K562 (cell line): Measurements from ENCODE around the gene ZNF598. TPM values are rescaled to one million over a fixed set of nuclear protein-coding genes. Genes with fewer than 3 reads are reported as not detected.

Source experiments
- BRD9 ChIP-seq: fragments of 450-650 bp; IDR thresholded peaks from 2 replicates; pipeline ENCODE4 v1.6.1; 2018; ENCODE audit warnings: low read depth; ENCODE audit not compliant: partially characterized antibody
- BRF1 ChIP-seq: IDR thresholded peaks from 3 replicates; pipeline ENCODE4 v1.6.1; 2011; ENCODE audit warnings: borderline replicate concordance, mild to moderate bottlenecking; ENCODE audit not compliant: insufficient read length; ENCODE audit errors: extremely low read depth
- ELF2 ChIP-seq: fragments of 250-450 bp; sonication (Bioruptor Pico); IDR thresholded peaks from 2 replicates; pipeline ENCODE4 v1.5.0; 2021; ENCODE audit warnings: mild to moderate bottlenecking
- FOXJ3 ChIP-seq: sonication (generic); formaldehyde crosslinking; IDR thresholded peaks from 2 replicates; pipeline ENCODE4 v1.4.0; 2020; ENCODE audit warnings: mild to moderate bottlenecking, missing genetic modification reagents
- GABPA ChIP-seq: fragments of 200-800 bp; sonication (Bioruptor generic); conservative IDR thresholded peaks from 2 replicates; pipeline ENCODE4 v1.6.1; 2016; ENCODE audit warnings: low read depth, missing genetic modification characterization, missing compliant biosample characterization
- HDAC6 ChIP-seq: IDR thresholded peaks from 2 replicates; pipeline ENCODE4 v1.6.1; 2012; ENCODE audit warnings: low read depth, mild to moderate bottlenecking, control low read depth, inconsistent platforms, low read length, moderate library complexity
- JUN ChIP-seq, 2 experiments: sonication (generic) in 1 of 2; formaldehyde crosslinking in 1 of 2; IDR thresholded peaks; 2 replicates each; pipeline versions ENCODE4 v1.6.1 to v1.8.0; 2012 to 2022; ENCODE audit warnings: borderline replicate concordance in 2 of 2, mild to moderate bottlenecking in 2 of 2, improper control_type of control experiment in 1 of 2, low read depth in 1 of 2, low read length in 1 of 2, missing genetic modification reagents in 1 of 2
- MYC ChIP-seq, 2 experiments: fragments of 250-450 bp in 1 of 2; sonication (Bioruptor Pico) in 1 of 2; IDR thresholded peaks; 2 replicates each; pipeline versions ENCODE4 v1.5.1 to v1.6.1; 2012 to 2021; ENCODE audit warnings: low read depth in 2 of 2, borderline replicate concordance in 1 of 2, improper control_type of control experiment in 1 of 2, low read length in 1 of 2, mild to moderate bottlenecking in 1 of 2, moderate library complexity in 1 of 2
- NCOR1 ChIP-seq: fragments of 450-650 bp; IDR thresholded peaks from 2 replicates; pipeline ENCODE4 v1.6.1; 2016; ENCODE audit warnings: mild to moderate bottlenecking, moderate library complexity
- PCBP1 ChIP-seq: fragments of 200-400 bp; formaldehyde crosslinking; IDR thresholded peaks from 2 replicates; pipeline ENCODE4 v1.6.1; 2018; ENCODE audit warnings: mild to moderate bottlenecking, low read depth, low read length; ENCODE audit not compliant: poor library complexity, severe bottlenecking
- PRPF4 ChIP-seq: fragments of 200-400 bp; formaldehyde crosslinking; IDR thresholded peaks from one replicate; pipeline ENCODE4 v1.6.1; 2017; ENCODE audit warnings: low read length, low read depth, mild to moderate bottlenecking; ENCODE audit not compliant: insufficient read depth, poor library complexity, severe bottlenecking
- RB1 ChIP-seq: fragments of 450-650 bp; IDR thresholded peaks from 2 replicates; pipeline ENCODE4 v1.6.1; 2017; ENCODE audit warnings: low read depth, mild to moderate bottlenecking
- RBBP5 ChIP-seq: fragments of 200-600 bp; sonication (generic); IDR thresholded peaks from 2 replicates; pipeline ENCODE4 v1.6.1; 2012; ENCODE audit warnings: borderline replicate concordance, mild to moderate bottlenecking, low read length, control low read depth, inconsistent platforms; ENCODE audit not compliant: insufficient read depth, poor library complexity, severe bottlenecking
- RCOR1 ChIP-seq, 2 experiments: IDR thresholded peaks; 2 replicates each; pipeline ENCODE4 v1.6.1; 2012; ENCODE audit warnings: low read depth in 2 of 2, low read length in 2 of 2, borderline replicate concordance in 1 of 2, improper control_type of control experiment in 1 of 2
- SRSF9 ChIP-seq: fragments of 200-400 bp; formaldehyde crosslinking; IDR thresholded peaks from 2 replicates; pipeline ENCODE4 v1.6.1; 2017; ENCODE audit warnings: low read depth, low read length, borderline replicate concordance
- ZFPM2 ChIP-seq: fragments of 250-450 bp; sonication (Bioruptor Pico); IDR thresholded peaks from 2 replicates; pipeline ENCODE4 v1.5.1; 2022; ENCODE audit warnings: mild to moderate bottlenecking
- ZSCAN32 ChIP-seq: fragments of 450-650 bp; formaldehyde crosslinking; IDR thresholded peaks from 2 replicates; pipeline ENCODE4 v1.4.0; 2020; ENCODE audit warnings: mild to moderate bottlenecking, moderate library complexity
- polyA plus RNA-seq, 8 experiments: library from polyadenylated mRNA; depleted of rRNA in 4 of 8; stranded (reverse) in 5 of 8; unstranded in 3 of 8; fragments of >200 nt; fragmentation: Nextera tagmentation in 2 of 8; fragmentation: Illumina TruSeq in 1 of 8; extraction: Ambion mirVana in 2 of 8; extraction: Trizol in 1 of 8; gene quantifications; 2 replicates each; pipeline versions ENCODE4 v1.2.1 to v1.2.3, GENCODE V29; 2011 to 2014; ENCODE audit warnings: inconsistent platforms in 1 of 8, missing spikeins in 1 of 8
- total RNA-seq, 7 experiments: library from RNA; depleted of rRNA in 6 of 7; stranded (reverse); fragments of >200 nt in 6 of 7; fragmentation: Illumina TruSeq in 2 of 7; extraction: Trizol in 2 of 7; gene quantifications; 2 replicates each; pipeline versions ENCODE4 v1.2.1 to v1.2.3, GENCODE V29; 2011 to 2021; ENCODE audit warnings: low replicate concordance in 1 of 7
- TF ChIP-seq, protein P1 (sequence below): fragments of 250-450 bp; sonication (Bioruptor Pico); IDR thresholded peaks from 2 replicates; pipeline ENCODE4 v1.9.0; 2021; ENCODE audit warnings: mild to moderate bottlenecking, inconsistent platforms
- TF ChIP-seq, protein P2 (sequence below): fragments of 250-450 bp; sonication (Bioruptor Pico); IDR thresholded peaks from 2 replicates; pipeline ENCODE4 v1.4.0; 2020; ENCODE audit warnings: mild to moderate bottlenecking, moderate library complexity
- TF ChIP-seq, protein P3 (sequence below): fragments of 450-650 bp; formaldehyde crosslinking; IDR thresholded peaks from 2 replicates; pipeline ENCODE4 v1.4.0; 2022; ENCODE audit warnings: missing genetic modification characterization

The ZNF598 gene
- total and polyA plus RNA-seq, 9 of the 15 experiments (the other 6 are each of a cell fraction or from before 2014, with no cell fraction given), result 0.11 to 115 (median 29.6) TPM

DNA sequence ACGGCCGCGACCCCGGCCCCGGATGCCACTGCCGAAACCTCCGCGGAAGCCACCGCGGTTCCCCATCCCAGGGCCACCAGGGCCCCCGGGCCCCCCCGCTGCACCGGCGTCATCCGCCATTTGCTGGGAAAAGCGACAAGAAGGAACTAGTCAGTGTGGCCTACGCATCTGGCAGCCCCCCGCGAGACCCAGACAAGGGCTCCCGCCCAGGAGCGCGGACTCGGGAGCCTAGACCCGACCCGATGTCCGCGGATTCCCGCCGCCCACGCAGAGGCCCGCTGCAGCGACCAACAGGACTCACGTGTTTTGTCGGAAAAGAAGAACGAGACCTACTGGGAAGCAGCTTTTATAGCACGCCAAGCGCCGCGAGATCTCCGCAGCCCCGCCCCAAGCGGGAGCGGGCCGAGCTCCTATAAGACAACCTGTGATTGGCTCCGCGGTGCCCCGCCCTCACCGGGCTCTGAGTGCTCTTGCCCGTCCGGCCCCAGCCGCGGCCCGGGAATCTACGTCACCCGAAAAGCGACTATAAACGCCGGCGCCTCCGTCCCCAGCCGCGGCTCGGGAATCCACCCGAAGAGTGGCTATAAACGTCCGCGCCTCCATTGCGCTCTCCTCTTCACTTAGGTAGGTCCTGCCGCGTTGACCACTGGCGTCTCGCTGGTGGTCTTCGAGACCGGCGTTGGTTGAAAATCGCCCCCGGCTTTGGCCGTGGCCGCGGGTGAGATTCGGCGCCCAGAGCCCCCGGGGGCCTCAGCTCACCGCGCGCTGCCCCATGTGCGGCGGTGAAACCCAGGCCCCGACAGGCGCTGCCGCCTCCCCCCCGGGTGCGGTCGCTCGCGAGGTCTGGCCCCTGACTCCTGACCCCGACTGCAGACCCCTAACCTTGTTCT lies 44.9 kb downstream of the ZNF598 start, which contains the start of gene RPS2 (continued):
- peak; percentile 68 for TF ChIP-seq NCOR1
- TF ChIP-seq BRD9, result peak; percentile 98
- TF ChIP-seq BRF1, result no peak
- 0 out of 2 replicates have a peak, but pooled peaks have one; percentile 34 for TF ChIP-seq ZFPM2
- TF ChIP-seq PCBP1, result peak; percentile 96
- TF ChIP-seq RB1, result peak; percentile 83
- TF ChIP-seq HDAC6, result 0 out of 2 replicates have a peak, but pooled peaks have one; percentile 81
- TF ChIP-seq GABPA (tag), result peak; percentile 65
- TF ChIP-seq, protein P1, sequence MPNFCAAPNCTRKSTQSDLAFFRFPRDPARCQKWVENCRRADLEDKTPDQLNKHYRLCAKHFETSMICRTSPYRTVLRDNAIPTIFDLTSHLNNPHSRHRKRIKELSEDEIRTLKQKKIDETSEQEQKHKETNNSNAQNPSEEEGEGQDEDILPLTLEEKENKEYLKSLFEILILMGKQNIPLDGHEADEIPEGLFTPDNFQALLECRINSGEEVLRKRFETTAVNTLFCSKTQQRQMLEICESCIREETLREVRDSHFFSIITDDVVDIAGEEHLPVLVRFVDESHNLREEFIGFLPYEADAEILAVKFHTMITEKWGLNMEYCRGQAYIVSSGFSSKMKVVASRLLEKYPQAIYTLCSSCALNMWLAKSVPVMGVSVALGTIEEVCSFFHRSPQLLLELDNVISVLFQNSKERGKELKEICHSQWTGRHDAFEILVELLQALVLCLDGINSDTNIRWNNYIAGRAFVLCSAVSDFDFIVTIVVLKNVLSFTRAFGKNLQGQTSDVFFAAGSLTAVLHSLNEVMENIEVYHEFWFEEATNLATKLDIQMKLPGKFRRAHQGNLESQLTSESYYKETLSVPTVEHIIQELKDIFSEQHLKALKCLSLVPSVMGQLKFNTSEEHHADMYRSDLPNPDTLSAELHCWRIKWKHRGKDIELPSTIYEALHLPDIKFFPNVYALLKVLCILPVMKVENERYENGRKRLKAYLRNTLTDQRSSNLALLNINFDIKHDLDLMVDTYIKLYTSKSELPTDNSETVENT (CRISPR knock-in tag), result 0 out of 2 replicates have a peak, but pooled peaks have one; percentile 47
- TF ChIP-seq MYC (IDR thresholded peaks at IDR 0.05; ENCODE audit: low read depth, low read length), result peak; percentile 99
- peak; percentile 97; the same call in 1 of the 2 replicates for TF ChIP-seq MYC (CRISPR knock-in tag; IDR thresholded peaks at IDR 0.05; ENCODE audit: borderline replicate concordance, low read depth)
- no peak for TF ChIP-seq SRSF9
- TF ChIP-seq, protein P2, sequence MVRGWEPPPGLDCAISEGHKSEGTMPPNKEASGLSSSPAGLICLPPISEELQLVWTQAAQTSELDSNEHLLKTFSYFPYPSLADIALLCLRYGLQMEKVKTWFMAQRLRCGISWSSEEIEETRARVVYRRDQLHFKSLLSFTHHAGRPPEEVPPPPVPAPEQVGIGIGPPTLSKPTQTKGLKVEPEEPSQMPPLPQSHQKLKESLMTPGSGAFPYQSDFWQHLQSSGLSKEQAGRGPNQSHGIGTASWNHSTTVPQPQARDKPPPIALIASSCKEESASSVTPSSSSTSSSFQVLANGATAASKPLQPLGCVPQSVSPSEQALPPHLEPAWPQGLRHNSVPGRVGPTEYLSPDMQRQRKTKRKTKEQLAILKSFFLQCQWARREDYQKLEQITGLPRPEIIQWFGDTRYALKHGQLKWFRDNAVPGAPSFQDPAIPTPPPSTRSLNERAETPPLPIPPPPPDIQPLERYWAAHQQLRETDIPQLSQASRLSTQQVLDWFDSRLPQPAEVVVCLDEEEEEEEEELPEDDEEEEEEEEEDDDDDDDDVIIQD (CRISPR knock-in tag), result no peak
- 0 out of 4 replicates have a peak, but pooled peaks of 1 of the 2 experiments have one; percentile 7 for TF ChIP-seq RCOR1 (IDR thresholded peaks at IDR 0.05; ENCODE audit: borderline replicate concordance in 1 of 2, low read depth in 2 of 2, low read length in 2 of 2)
- TF ChIP-seq FOXJ3, result no peak
- TF ChIP-seq PRPF4, result peak; percentile 96
- peak; percentile 27; the same call in 1 of the 2 replicates for TF ChIP-seq ELF2 (CRISPR knock-in tag)
- peak; percentile 99 for TF ChIP-seq RBBP5
- 0 out of 2 replicates have a peak, but pooled peaks have one; percentile 10 for TF ChIP-seq ZSCAN32 (CRISPR knock-in tag)
- peak; percentile 53; the same call in 1 of the 2 replicates for TF ChIP-seq JUN (IDR thresholded peaks at IDR 0.05; ENCODE audit: borderline replicate concordance, low read depth, low read length)
- no peak; the same call in 1 of the 2 replicates for TF ChIP-seq JUN (CRISPR knock-in tag; IDR thresholded peaks at IDR 0.05; ENCODE audit: borderline replicate concordance)
- TF ChIP-seq, protein P3, sequence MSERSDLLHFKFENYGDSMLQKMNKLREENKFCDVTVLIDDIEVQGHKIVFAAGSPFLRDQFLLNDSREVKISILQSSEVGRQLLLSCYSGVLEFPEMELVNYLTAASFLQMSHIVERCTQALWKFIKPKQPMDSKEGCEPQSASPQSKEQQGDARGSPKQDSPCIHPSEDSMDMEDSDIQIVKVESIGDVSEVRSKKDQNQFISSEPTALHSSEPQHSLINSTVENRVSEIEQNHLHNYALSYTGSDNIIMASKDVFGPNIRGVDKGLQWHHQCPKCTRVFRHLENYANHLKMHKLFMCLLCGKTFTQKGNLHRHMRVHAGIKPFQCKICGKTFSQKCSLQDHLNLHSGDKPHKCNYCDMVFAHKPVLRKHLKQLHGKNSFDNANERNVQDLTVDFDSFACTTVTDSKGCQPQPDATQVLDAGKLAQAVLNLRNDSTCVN (CRISPR knock-in tag), result peak; percentile 86; the same call in 1 of the 2 replicates
